ENCODE results near the gene TMBIM1.

DNA sequence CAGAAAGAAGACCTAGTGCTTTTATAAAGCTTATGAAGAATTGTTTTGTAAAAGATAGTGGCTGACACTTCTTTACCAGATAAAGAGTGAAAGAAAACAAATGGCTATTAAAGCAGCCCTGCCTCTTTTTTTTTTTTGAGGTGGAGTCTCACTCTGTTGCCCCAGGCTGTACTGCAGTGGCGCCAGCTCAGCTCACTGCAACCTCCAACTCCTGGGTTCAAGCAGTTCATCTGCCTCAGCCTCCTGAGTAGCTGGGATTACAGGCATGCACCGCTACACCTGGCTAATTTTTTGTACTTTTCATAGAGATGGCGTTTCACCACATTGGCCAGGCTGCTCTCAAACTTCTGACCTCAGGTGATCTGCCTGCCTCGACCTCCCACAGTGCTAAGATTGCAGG is 62.5 kb downstream of the TMBIM1 start:
- TF ChIP-seq, protein P1, sequence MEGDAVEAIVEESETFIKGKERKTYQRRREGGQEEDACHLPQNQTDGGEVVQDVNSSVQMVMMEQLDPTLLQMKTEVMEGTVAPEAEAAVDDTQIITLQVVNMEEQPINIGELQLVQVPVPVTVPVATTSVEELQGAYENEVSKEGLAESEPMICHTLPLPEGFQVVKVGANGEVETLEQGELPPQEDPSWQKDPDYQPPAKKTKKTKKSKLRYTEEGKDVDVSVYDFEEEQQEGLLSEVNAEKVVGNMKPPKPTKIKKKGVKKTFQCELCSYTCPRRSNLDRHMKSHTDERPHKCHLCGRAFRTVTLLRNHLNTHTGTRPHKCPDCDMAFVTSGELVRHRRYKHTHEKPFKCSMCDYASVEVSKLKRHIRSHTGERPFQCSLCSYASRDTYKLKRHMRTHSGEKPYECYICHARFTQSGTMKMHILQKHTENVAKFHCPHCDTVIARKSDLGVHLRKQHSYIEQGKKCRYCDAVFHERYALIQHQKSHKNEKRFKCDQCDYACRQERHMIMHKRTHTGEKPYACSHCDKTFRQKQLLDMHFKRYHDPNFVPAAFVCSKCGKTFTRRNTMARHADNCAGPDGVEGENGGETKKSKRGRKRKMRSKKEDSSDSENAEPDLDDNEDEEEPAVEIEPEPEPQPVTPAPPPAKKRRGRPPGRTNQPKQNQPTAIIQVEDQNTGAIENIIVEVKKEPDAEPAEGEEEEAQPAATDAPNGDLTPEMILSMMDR (IDR thresholded peaks at IDR 0.05), result no peak
- no peak for TF ChIP-seq SIN3A (IDR thresholded peaks at IDR 0.05; ENCODE audit: borderline replicate concordance, insufficient read depth, low read depth, low read length)
- TF ChIP-seq POLR2AphosphoS5 (IDR thresholded peaks at IDR 0.05; ENCODE audit: low read depth, low read length), result no peak
- TF ChIP-seq, protein P2, sequence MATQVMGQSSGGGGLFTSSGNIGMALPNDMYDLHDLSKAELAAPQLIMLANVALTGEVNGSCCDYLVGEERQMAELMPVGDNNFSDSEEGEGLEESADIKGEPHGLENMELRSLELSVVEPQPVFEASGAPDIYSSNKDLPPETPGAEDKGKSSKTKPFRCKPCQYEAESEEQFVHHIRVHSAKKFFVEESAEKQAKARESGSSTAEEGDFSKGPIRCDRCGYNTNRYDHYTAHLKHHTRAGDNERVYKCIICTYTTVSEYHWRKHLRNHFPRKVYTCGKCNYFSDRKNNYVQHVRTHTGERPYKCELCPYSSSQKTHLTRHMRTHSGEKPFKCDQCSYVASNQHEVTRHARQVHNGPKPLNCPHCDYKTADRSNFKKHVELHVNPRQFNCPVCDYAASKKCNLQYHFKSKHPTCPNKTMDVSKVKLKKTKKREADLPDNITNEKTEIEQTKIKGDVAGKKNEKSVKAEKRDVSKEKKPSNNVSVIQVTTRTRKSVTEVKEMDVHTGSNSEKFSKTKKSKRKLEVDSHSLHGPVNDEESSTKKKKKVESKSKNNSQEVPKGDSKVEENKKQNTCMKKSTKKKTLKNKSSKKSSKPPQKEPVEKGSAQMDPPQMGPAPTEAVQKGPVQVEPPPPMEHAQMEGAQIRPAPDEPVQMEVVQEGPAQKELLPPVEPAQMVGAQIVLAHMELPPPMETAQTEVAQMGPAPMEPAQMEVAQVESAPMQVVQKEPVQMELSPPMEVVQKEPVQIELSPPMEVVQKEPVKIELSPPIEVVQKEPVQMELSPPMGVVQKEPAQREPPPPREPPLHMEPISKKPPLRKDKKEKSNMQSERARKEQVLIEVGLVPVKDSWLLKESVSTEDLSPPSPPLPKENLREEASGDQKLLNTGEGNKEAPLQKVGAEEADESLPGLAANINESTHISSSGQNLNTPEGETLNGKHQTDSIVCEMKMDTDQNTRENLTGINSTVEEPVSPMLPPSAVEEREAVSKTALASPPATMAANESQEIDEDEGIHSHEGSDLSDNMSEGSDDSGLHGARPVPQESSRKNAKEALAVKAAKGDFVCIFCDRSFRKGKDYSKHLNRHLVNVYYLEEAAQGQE (IDR thresholded peaks at IDR 0.05; ENCODE audit: insufficient read depth in 1 of 2, low read depth in 2 of 2, low read length in 1 of 2), result no peak
- no peak for TF ChIP-seq TCF7L2 (IDR thresholded peaks at IDR 0.05; ENCODE audit: low read depth, low read length)
